Glutamatergic neuron (in vitro differentiated cells): ENCODE results near the gene PXDN. TPM values are rescaled to one million over a fixed set of nuclear protein-coding genes. Genes with fewer than 3 reads are reported as not detected.

ENCODE experiments used
- DNase-seq: peaks from one replicate; pipeline ENCODE4 v3.0.0; 2022
- H3K27ac Mint-ChIP-seq: one replicate; pipeline ENCODE4 v1.8.0; 2020; ENCODE audit warnings: mild to moderate bottlenecking, mixed read lengths, inconsistent platforms; ENCODE audit not compliant: unreplicated experiment
- H3K27me3 Mint-ChIP-seq: one replicate; pipeline ENCODE4 v1.8.0; 2020; ENCODE audit warnings: mild to moderate bottlenecking, moderate library complexity, mixed read lengths, inconsistent platforms; ENCODE audit not compliant: unreplicated experiment
- H3K36me3 Mint-ChIP-seq: one replicate; pipeline ENCODE4 v1.8.0; 2020; ENCODE audit warnings: mild to moderate bottlenecking, mixed read lengths, inconsistent platforms; ENCODE audit not compliant: unreplicated experiment
- H3K4me1 Mint-ChIP-seq: one replicate; pipeline ENCODE4 v1.8.0; 2020; ENCODE audit warnings: mild to moderate bottlenecking, low read depth, mixed read lengths, inconsistent platforms; ENCODE audit not compliant: unreplicated experiment
- H3K4me3 Mint-ChIP-seq: one replicate; pipeline ENCODE4 v1.8.0; 2020; ENCODE audit warnings: mild to moderate bottlenecking, mixed read lengths, inconsistent platforms; ENCODE audit not compliant: unreplicated experiment
- H3K9me3 Mint-ChIP-seq: one replicate; pipeline ENCODE4 v1.8.0; 2020; ENCODE audit warnings: mild to moderate bottlenecking, moderate library complexity, mixed read lengths, inconsistent platforms; ENCODE audit not compliant: unreplicated experiment
- total RNA-seq: library from RNA; stranded (reverse); fragmentation: NEBNext Ultra II Directional; extraction: Animal tissue kit (Norgen Biotek cat#: 25700); gene quantifications from one replicate; pipeline ENCODE4 v1.2.1, GENCODE V29; 2021; ENCODE audit not compliant: unreplicated experiment
- TF ChIP-seq, protein P1 (sequence below): fragments of 200-600 bp; sonication (generic); IDR thresholded peaks from one replicate; pipeline ENCODE4 v1.5.0; 2021; ENCODE audit not compliant: partially characterized antibody, unreplicated experiment

PXDN gene
- total RNA-seq, 1 donor from 2014 or later, result 226 TPM

DNA sequence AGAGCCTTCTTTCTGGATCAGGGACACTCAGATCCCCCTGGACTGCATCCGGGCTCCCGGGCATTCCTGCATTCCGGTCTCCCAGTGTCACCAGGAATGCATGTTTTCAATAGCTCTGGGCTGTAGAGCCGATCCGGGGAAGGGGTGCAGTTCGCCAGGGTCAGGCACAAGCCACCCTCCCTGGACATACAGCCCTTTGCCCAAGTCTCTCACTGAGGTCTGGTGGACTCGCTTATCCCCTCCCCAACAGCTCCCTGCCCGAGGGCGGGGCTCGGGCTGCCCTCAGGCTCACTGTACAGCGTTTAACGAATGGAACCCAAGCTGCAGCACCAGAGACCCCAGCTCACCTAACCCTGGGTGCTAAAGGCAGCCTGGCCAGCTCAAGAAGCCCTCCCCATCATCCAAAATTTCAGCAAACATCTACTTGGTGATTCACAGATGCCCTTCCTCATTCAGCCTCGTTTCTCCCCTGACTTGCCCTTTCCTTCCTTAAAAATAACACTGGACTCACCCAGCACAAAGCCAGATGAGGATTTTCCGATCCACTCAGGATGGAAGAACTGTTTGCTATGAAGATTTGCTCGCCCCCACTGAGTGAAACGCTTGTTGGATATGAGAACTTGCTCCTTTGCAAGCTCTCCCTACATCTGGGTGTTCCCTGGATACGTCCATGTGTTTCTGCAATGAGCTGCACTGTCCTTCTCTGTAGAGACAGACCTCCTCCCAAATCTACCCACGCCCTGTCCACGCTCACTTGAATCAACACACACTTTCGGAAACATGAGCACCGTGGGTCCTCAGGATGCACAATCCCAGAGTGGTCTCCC lies 58.1 kb downstream of the PXDN start:
- TF ChIP-seq, protein P1, sequence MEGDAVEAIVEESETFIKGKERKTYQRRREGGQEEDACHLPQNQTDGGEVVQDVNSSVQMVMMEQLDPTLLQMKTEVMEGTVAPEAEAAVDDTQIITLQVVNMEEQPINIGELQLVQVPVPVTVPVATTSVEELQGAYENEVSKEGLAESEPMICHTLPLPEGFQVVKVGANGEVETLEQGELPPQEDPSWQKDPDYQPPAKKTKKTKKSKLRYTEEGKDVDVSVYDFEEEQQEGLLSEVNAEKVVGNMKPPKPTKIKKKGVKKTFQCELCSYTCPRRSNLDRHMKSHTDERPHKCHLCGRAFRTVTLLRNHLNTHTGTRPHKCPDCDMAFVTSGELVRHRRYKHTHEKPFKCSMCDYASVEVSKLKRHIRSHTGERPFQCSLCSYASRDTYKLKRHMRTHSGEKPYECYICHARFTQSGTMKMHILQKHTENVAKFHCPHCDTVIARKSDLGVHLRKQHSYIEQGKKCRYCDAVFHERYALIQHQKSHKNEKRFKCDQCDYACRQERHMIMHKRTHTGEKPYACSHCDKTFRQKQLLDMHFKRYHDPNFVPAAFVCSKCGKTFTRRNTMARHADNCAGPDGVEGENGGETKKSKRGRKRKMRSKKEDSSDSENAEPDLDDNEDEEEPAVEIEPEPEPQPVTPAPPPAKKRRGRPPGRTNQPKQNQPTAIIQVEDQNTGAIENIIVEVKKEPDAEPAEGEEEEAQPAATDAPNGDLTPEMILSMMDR, result no peak
- peaks cover 6% of the 10 kb centered on the region for H3K9me3 Mint-ChIP-seq
- no peaks in the 10 kb centered on the region for H3K36me3 Mint-ChIP-seq
- peaks cover 3% of the 10 kb centered on the region for H3K27me3 Mint-ChIP-seq
- peak overlapping the region; percentile 67 for H3K27ac Mint-ChIP-seq
- peaks cover 39% of the 10 kb centered on the region for H3K4me1 Mint-ChIP-seq
- peak overlapping the region; percentile 22 for H3K4me3 Mint-ChIP-seq
- no peak for DNase-seq

DNA sequence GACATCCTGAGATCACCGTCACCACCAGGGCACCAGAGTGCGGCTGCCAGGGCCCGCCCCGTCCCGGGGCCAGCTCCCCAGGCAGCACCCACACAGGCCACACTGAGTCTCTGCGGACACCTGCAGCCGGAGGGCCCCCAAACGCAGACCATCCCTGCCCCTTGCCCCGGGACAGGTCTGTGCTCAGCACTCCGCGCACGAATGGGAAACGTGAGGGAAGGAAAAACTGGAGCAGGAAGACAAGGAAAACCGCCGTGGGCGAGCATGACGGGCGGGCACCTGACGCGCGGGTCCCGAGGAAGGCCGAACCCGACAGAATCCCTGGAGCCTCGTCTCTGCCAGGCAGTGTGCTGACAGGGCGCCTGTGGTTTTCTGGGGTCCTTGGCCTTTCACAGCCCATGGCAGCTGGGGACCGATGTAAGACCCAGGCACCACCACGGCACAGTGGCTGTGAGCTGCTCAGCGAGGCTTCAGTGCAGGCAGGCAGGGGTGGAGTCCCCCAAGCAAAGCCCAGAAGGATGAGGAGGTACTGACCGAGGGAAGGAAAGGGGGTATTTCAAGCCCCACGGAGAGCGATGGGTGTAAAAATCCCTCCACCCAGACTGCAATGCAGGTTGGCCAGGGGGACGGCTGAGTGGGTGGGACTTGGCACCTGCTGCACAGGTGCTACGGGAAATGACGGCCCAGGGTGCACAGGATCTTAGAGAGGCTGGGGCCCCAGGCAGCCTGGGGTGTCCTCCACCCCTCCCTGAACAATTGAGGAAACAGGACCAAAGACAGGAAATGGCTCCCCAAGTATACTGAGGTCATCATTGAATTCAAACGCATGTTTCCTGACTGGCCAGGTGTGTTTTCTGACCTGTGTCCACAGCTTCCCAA lies 59.0 kb downstream of the PXDN start:
- peaks cover 6% of the 10 kb centered on the region for H3K9me3 Mint-ChIP-seq
- H3K27ac Mint-ChIP-seq, result no peak overlapping the region
- no peak for DNase-seq
- H3K36me3 Mint-ChIP-seq, result no peaks in the 10 kb centered on the region
- H3K4me1 Mint-ChIP-seq, result peaks cover 39% of the 10 kb centered on the region
- peaks cover 5% of the 10 kb centered on the region for H3K27me3 Mint-ChIP-seq
- TF ChIP-seq, protein P1, result no peak
- no peak overlapping the region for H3K4me3 Mint-ChIP-seq

DNA sequence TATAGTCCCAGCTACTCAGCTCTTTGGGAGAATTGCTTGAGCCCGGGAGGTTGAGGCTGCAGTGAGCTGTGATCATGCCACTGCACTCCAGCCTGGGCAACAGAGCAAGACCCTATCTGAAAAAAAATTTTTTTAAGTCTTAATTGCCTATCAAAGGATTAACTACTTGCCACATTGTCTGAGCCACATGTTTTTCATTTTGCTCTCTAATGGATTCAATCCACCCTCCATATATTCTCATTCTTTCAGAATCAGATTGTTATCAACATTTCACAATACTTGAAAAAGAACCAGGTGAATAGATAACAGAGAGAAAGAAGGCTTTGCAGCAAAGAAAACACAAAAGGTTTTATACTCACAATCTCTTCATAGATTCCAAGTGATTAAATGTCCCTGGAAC lies 61.0 kb downstream of the PXDN start:
- no peak overlapping the region for H3K27ac Mint-ChIP-seq
- TF ChIP-seq, protein P1, result no peak

DNA sequence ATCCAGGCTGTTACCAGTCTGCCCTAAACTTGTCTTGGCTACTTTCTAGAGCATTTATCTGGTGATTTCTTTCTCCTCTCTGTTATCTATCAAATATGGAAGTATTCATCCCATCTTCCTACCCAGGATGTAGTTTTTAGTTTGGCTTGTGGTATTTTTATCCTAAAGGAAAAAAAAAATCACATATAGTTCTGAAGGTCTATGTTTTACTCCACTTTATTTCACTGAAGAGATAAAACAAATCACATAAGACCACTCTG lies 62.2 kb downstream of the PXDN start:
- H3K27ac Mint-ChIP-seq, result peak overlapping the region; percentile 35
- H3K27me3 Mint-ChIP-seq, result peaks cover 2% of the 10 kb centered on the region
- DNase-seq, result no peak
- H3K4me1 Mint-ChIP-seq, result peaks cover 16% of the 10 kb centered on the region
- peaks cover 6% of the 10 kb centered on the region for H3K9me3 Mint-ChIP-seq
- H3K36me3 Mint-ChIP-seq, result no peaks in the 10 kb centered on the region
- TF ChIP-seq, protein P1, result no peak
- no peak overlapping the region for H3K4me3 Mint-ChIP-seq

More for the DNA sequence above, 61.0 kb downstream of the PXDN start:
- DNase-seq, result no peak
- H3K4me3 Mint-ChIP-seq, result no peak overlapping the region
- peaks cover 27% of the 10 kb centered on the region for H3K4me1 Mint-ChIP-seq
- H3K27me3 Mint-ChIP-seq, result peaks cover 4% of the 10 kb centered on the region
- no peaks in the 10 kb centered on the region for H3K36me3 Mint-ChIP-seq
- H3K9me3 Mint-ChIP-seq, result peaks cover 4% of the 10 kb centered on the region
